ENCODE data around the gene SLC26A8.

The SLC26A8 gene

GRCh38 chr6:36023996-36024795, at the start of gene SLC26A8:
Gene SLC26A8 (minus strand): TSS chr6:36024641. CDS start chr6:36019707, 4,934 bp downstream.
- Mint-ChIP-seq H3K27me3 (peaks cover 17% of the 10 kb centered on the region), H3K27ac (no peak within 1 kb of the TSS), H3K36me3 (no peaks in the 10 kb centered on the region), H3K4me1 (peaks cover 15% of the 10 kb centered on the region), H3K4me3 (no peak within 1 kb of the TSS), H3K9me3 (no peaks in the 10 kb centered on the region)

GRCh38 chr6:36073587-36073986, 49.1 kb upstream of the SLC26A8 start:
- Mint-ChIP-seq H3K27me3 (no peaks in the 10 kb centered on the region), H3K36me3 (peaks cover 5% of the 10 kb centered on the region), H3K27ac (no peak overlapping the region), H3K9me3 (no peaks in the 10 kb centered on the region), H3K4me1 (peaks cover 45% of the 10 kb centered on the region), H3K4me3 (no peak overlapping the region)

- peaks cover 7% of the 10 kb centered on the region for H3K36me3 Mint-ChIP-seq
- H3K4me3 Mint-ChIP-seq: no peak overlapping the region
- peaks cover 54% of the 10 kb centered on the region for H3K4me1 Mint-ChIP-seq
- H3K27me3 Mint-ChIP-seq: no peaks in the 10 kb centered on the region
- no peaks in the 10 kb centered on the region for H3K9me3 Mint-ChIP-seq
- no peak overlapping the region for H3K27ac Mint-ChIP-seq
These were observed 48.2 kb upstream of the SLC26A8 start for GRCh38 chr6:36072681-36073080.

GRCh38 chr6:36071714-36072113, 47.3 kb upstream of the SLC26A8 start:
- H3K27ac Mint-ChIP-seq: no peak overlapping the region
- H3K36me3 Mint-ChIP-seq: peaks cover 6% of the 10 kb centered on the region
- peaks cover 62% of the 10 kb centered on the region for H3K4me1 Mint-ChIP-seq
- H3K4me3 Mint-ChIP-seq: no peak overlapping the region
- H3K9me3 Mint-ChIP-seq: no peaks in the 10 kb centered on the region
- H3K27me3 Mint-ChIP-seq: no peaks in the 10 kb centered on the region

DNA sequence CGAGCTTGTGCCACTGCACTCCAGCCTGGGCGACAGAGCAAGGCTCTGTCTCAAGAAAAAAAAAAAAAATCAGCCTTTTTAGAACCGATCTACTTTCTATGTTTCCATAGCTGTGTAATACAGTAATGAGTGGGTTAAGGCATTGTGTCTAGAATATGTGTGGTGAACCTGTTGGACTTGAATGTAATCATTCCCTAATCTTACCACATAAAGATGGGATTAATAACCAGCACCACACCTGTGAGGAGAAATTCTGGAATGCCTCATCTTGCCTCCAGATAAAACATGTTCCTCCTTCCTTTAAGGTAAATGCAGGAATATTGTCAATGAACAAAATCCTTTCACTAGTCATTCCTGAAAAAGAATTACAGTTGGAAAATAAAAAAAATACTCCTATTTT, 46.8 kb upstream of the SLC26A8 start:
- no peaks in the 10 kb centered on the region for H3K27me3 Mint-ChIP-seq
- no peak overlapping the region for H3K4me3 Mint-ChIP-seq
- no peak overlapping the region for H3K27ac Mint-ChIP-seq
- peaks cover 62% of the 10 kb centered on the region for H3K4me1 Mint-ChIP-seq
- no peaks in the 10 kb centered on the region for H3K9me3 Mint-ChIP-seq
- peaks cover 8% of the 10 kb centered on the region for H3K36me3 Mint-ChIP-seq

DNA sequence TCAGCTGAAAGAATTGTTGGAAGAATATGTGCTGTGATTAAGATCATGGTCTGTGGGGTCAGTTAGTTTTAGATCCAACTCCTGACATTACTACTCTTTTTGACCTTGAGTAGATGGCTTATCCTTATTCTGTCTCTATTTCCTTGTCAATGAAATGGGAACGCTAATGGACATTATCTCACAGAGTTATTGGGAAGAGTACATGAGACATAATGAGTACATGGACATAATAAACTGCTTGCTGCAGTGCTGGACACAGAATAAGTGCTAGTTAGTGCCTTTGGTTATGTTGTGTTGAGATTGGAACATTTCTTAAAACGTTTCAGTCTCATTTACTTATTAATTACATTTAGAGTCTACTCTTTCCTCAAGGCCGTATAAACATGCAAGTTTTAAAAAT, 45.8 kb upstream of the SLC26A8 start:
- Mint-ChIP-seq H3K4me1 (peaks cover 64% of the 10 kb centered on the region), H3K27me3 (no peaks in the 10 kb centered on the region), H3K27ac (no peak overlapping the region), H3K9me3 (no peaks in the 10 kb centered on the region), H3K4me3 (no peak overlapping the region), H3K36me3 (peaks cover 10% of the 10 kb centered on the region)

DNA sequence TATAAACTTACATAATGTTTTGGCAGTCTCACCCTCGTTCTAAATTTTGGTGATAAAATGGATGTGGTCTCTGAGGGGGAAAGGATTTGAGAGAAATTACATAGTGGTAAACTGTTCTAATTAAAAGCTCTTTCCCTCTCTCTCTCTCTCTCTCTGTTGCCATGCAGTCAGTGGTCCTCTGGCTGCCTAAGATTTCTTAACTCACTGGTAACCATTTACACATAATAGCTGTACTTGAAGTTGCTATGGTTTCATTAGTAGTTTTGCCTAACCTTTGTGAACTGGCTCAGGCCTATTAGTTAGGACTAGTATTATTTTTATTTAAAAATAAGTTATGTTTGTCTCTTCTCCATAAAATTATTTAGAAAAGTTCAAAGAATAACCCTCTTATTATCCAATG, 45.1 kb upstream of the SLC26A8 start:
- Mint-ChIP-seq H3K27ac (no peak overlapping the region), H3K9me3 (no peaks in the 10 kb centered on the region), H3K4me3 (no peak overlapping the region), H3K27me3 (no peaks in the 10 kb centered on the region), H3K4me1 (peaks cover 69% of the 10 kb centered on the region), H3K36me3 (peaks cover 11% of the 10 kb centered on the region)

- H3K27ac Mint-ChIP-seq: no peak overlapping the region
- H3K4me1 Mint-ChIP-seq: peaks cover 76% of the 10 kb centered on the region
- H3K9me3 Mint-ChIP-seq: no peaks in the 10 kb centered on the region
- H3K4me3 Mint-ChIP-seq: no peak overlapping the region
- H3K27me3 Mint-ChIP-seq: no peaks in the 10 kb centered on the region
- peaks cover 11% of the 10 kb centered on the region for H3K36me3 Mint-ChIP-seq
These were observed 44.1 kb upstream of the SLC26A8 start for GRCh38 chr6:36068586-36068985.

- Mint-ChIP-seq H3K27ac (peak overlapping the region; percentile 24), H3K9me3 (no peaks in the 10 kb centered on the region), H3K36me3 (peaks cover 11% of the 10 kb centered on the region), H3K4me1 (peaks cover 80% of the 10 kb centered on the region), H3K27me3 (no peaks in the 10 kb centered on the region), H3K4me3 (no peak overlapping the region)
These were observed 43.6 kb upstream of the SLC26A8 start for GRCh38 chr6:36068012-36068392.

GRCh38 chr6:36067374-36068011, 43.1 kb upstream of the SLC26A8 start:
- peak overlapping the region; percentile 43 for H3K27ac Mint-ChIP-seq
- H3K4me3 Mint-ChIP-seq: no peak overlapping the region
- no peaks in the 10 kb centered on the region for H3K9me3 Mint-ChIP-seq
- no peaks in the 10 kb centered on the region for H3K27me3 Mint-ChIP-seq
- H3K4me1 Mint-ChIP-seq: peaks cover 80% of the 10 kb centered on the region
- H3K36me3 Mint-ChIP-seq: peaks cover 11% of the 10 kb centered on the region

GRCh38 chr6:36066817-36067216, 42.4 kb upstream of the SLC26A8 start:
- peaks cover 77% of the 10 kb centered on the region for H3K4me1 Mint-ChIP-seq
- H3K36me3 Mint-ChIP-seq: peaks cover 10% of the 10 kb centered on the region
- H3K4me3 Mint-ChIP-seq: no peak overlapping the region
- no peaks in the 10 kb centered on the region for H3K9me3 Mint-ChIP-seq
- H3K27ac Mint-ChIP-seq: peak overlapping the region; percentile 49
- no peaks in the 10 kb centered on the region for H3K27me3 Mint-ChIP-seq

- no peaks in the 10 kb centered on the region for H3K9me3 Mint-ChIP-seq
- H3K27me3 Mint-ChIP-seq: no peaks in the 10 kb centered on the region
- peak overlapping the region; percentile 49 for H3K27ac Mint-ChIP-seq
- H3K4me1 Mint-ChIP-seq: peaks cover 76% of the 10 kb centered on the region
- no peak overlapping the region for H3K4me3 Mint-ChIP-seq
- H3K36me3 Mint-ChIP-seq: peaks cover 10% of the 10 kb centered on the region
These were observed 41.5 kb upstream of the SLC26A8 start for GRCh38 chr6:36065916-36066315.

GRCh38 chr6:36064770-36065396, 40.4 kb upstream of the SLC26A8 start:
- no peaks in the 10 kb centered on the region for H3K9me3 Mint-ChIP-seq
- H3K27me3 Mint-ChIP-seq: no peaks in the 10 kb centered on the region
- H3K4me3 Mint-ChIP-seq: no peak overlapping the region
- peak overlapping the region; percentile 81 for H3K27ac Mint-ChIP-seq
- H3K36me3 Mint-ChIP-seq: peaks cover 17% of the 10 kb centered on the region
- peaks cover 77% of the 10 kb centered on the region for H3K4me1 Mint-ChIP-seq

GRCh38 chr6:36063318-36064060, 39.0 kb upstream of the SLC26A8 start:
- peaks cover 23% of the 10 kb centered on the region for H3K36me3 Mint-ChIP-seq
- H3K4me3 Mint-ChIP-seq: no peak overlapping the region
- H3K27me3 Mint-ChIP-seq: no peaks in the 10 kb centered on the region
- H3K4me1 Mint-ChIP-seq: peaks cover 71% of the 10 kb centered on the region
- H3K27ac Mint-ChIP-seq: no peak overlapping the region
- no peaks in the 10 kb centered on the region for H3K9me3 Mint-ChIP-seq

- Mint-ChIP-seq H3K9me3 (no peaks in the 10 kb centered on the region), H3K27me3 (no peaks in the 10 kb centered on the region), H3K4me3 (no peak overlapping the region), H3K36me3 (peaks cover 21% of the 10 kb centered on the region), H3K4me1 (peaks cover 60% of the 10 kb centered on the region), H3K27ac (no peak overlapping the region)
These were observed 37.8 kb upstream of the SLC26A8 start for GRCh38 chr6:36062247-36062646.
